CD14-positive monocyte (primary cell): ENCODE data around the gene STIM1. TPM values are rescaled to one million over a fixed set of nuclear protein-coding genes. Genes with fewer than 3 reads are reported as not detected.
A peak's percentile ranks its signal among the peaks of the same experiment; 100 is the strongest.

Experiments used
- DNase-seq, 3 donors: peaks; one replicate each; pipeline ENCODE4 v3.0.0-alpha.2; 2011 to 2022
- H2AFZ ChIP-seq: 2 replicates; pipeline ENCODE4 v1.6.0; 2012; ENCODE audit warnings: mild to moderate bottlenecking, low read depth, low read length, inconsistent platforms; ENCODE audit not compliant: insufficient read depth, poor library complexity, severe bottlenecking
- H3K27ac ChIP-seq, 2 donors: 1 replicate in 1 of 2; 2 replicates in 1 of 2; pipeline ENCODE4 v1.5.1; 2012 to 2013; ENCODE audit warnings: low read length in 2 of 2, control low read depth in 1 of 2, inconsistent platforms in 1 of 2, low read depth in 1 of 2, mild to moderate bottlenecking in 1 of 2
- H3K27me3 ChIP-seq, 2 donors: one replicate each; pipeline versions ENCODE4 v1.6.0 to v1.6.1; 2011 to 2013; ENCODE audit warnings: low read length in 2 of 2; ENCODE audit not compliant: control insufficient read depth in 2 of 2, insufficient read depth in 2 of 2
- H3K36me3 ChIP-seq, 2 donors: replicated peaks in 1 of 2; 1 replicate in 1 of 2; 2 replicates in 1 of 2; pipeline versions ENCODE4 v1.5.1 to v1.6.1; 2012 to 2013; ENCODE audit warnings: low read length in 2 of 2, control low read depth in 1 of 2, inconsistent platforms in 1 of 2, mild to moderate bottlenecking in 1 of 2; ENCODE audit not compliant: insufficient read depth in 2 of 2, control insufficient read depth in 1 of 2
- H3K4me1 ChIP-seq, 2 donors: 1 replicate in 1 of 2; 2 replicates in 1 of 2; pipeline versions ENCODE4 v1.5.1 to v1.6.1; 2012 to 2013; ENCODE audit warnings: low read length in 2 of 2, control low read depth in 1 of 2, inconsistent platforms in 1 of 2, mild to moderate bottlenecking in 1 of 2, moderate library complexity in 1 of 2; ENCODE audit not compliant: insufficient read depth in 2 of 2, control insufficient read depth in 1 of 2
- H3K4me2 ChIP-seq: replicated peaks from 2 replicates; pipeline ENCODE3; 2012; ENCODE audit warnings: low read length, moderate library complexity, mild to moderate bottlenecking; ENCODE audit not compliant: poor library complexity, severe bottlenecking; ENCODE audit errors: extremely low read depth
- H3K4me3 ChIP-seq, 3 experiments: fragments of 200-600 bp in 1 of 3; sonication (generic) in 1 of 3; replicated peaks in 1 of 3; 1 replicate in 2 of 3; 2 replicates in 1 of 3; pipeline ENCODE4 v1.5.1; 2011 to 2013; ENCODE audit warnings: low read length in 3 of 3, mild to moderate bottlenecking in 3 of 3, control low read depth in 2 of 3, low read depth in 2 of 3, inconsistent platforms in 1 of 3, moderate library complexity in 1 of 3
- H3K79me2 ChIP-seq: 2 replicates; pipeline ENCODE4 v1.6.0; 2012; ENCODE audit warnings: mild to moderate bottlenecking, control low read depth, inconsistent platforms, low read length, moderate library complexity; ENCODE audit not compliant: insufficient read depth
- H3K9ac ChIP-seq: 2 replicates; pipeline ENCODE4 v1.6.0; 2017; ENCODE audit warnings: low read length, mild to moderate bottlenecking; ENCODE audit not compliant: insufficient read depth, poor library complexity, severe bottlenecking
- H3K9me3 ChIP-seq, 2 donors: replicated peaks in 1 of 2; 1 replicate in 1 of 2; 2 replicates in 1 of 2; pipeline versions ENCODE4 v1.5.1 to v1.6.1; 2012 to 2013; ENCODE audit warnings: low read length in 2 of 2, control low read depth in 1 of 2; ENCODE audit not compliant: control insufficient read depth in 1 of 2, insufficient read depth in 1 of 2
- H4K20me1 ChIP-seq: 2 replicates; pipeline ENCODE4 v1.6.0; 2012; ENCODE audit warnings: mild to moderate bottlenecking, low read length, control low read depth, moderate library complexity; ENCODE audit not compliant: insufficient read depth
- H3K27ac Mint-ChIP-seq, 7 donors: one replicate each; pipeline ENCODE4 v1.8.0; 2020; ENCODE audit warnings: mild to moderate bottlenecking in 7 of 7, mixed read lengths in 7 of 7, moderate library complexity in 6 of 7, inconsistent platforms in 2 of 7
- H3K27me3 Mint-ChIP-seq, 3 donors: one replicate each; pipeline ENCODE4 v1.8.0; 2021 to 2022; ENCODE audit warnings: low read depth in 3 of 3, mild to moderate bottlenecking in 3 of 3, mixed read lengths in 3 of 3, moderate library complexity in 3 of 3, inconsistent platforms in 1 of 3
- H3K36me3 Mint-ChIP-seq, 2 donors: one replicate each; pipeline ENCODE4 v1.8.0; 2020; ENCODE audit warnings: mixed read lengths in 2 of 2, inconsistent platforms in 1 of 2, mild to moderate bottlenecking in 1 of 2
- H3K4me1 Mint-ChIP-seq: one replicate; pipeline ENCODE4 v1.8.0; 2020; ENCODE audit warnings: mild to moderate bottlenecking, mixed read lengths
- H3K4me3 Mint-ChIP-seq, 2 donors: one replicate each; pipeline ENCODE4 v1.8.0; 2020; ENCODE audit warnings: mild to moderate bottlenecking in 2 of 2, mixed read lengths in 2 of 2, moderate library complexity in 1 of 2
- H3K9me3 Mint-ChIP-seq, 7 donors: one replicate each; pipeline ENCODE4 v1.8.0; 2020 to 2022; ENCODE audit warnings: mixed read lengths in 7 of 7, mild to moderate bottlenecking in 6 of 7, moderate library complexity in 6 of 7, inconsistent platforms in 2 of 7
- WGBS: methylation state at CpG from one replicate; pipeline ENCODE4 v1.1.5; 2013; ENCODE audit warnings: missing lambda C conversion rate; ENCODE audit not compliant: insufficient coverage; 5-methylcytosine and 5-hydroxymethylcytosine counted together
- intact Hi-C, 2 donors: fragments of 100-400 bp; cut with micrococcal nuclease; formaldehyde crosslinking; loops; one replicate each; pipeline versions ENCODE4 v1.15.0 to v1.15.1; 2023
- polyA plus RNA-seq, 3 donors: library from polyadenylated mRNA; depleted of rRNA in 1 of 3; unstranded in 2 of 3; stranded (reverse) in 1 of 3; fragments of 300-500 nt in 2 of 3; fragments of >200 nt in 1 of 3; fragmentation: Illumina TruSeq in 2 of 3; gene quantifications; 1 replicate in 2 of 3; 2 replicates in 1 of 3; pipeline ENCODE4 v1.2.3, GENCODE V29; 2012 to 2021
- TF ChIP-seq, protein P1 (sequence below): fragments of 200-600 bp; IDR thresholded peaks from one replicate; pipeline ENCODE4 v1.8.0; 2022; ENCODE audit warnings: antibody characterized with exemption, mild to moderate bottlenecking

Gene STIM1
- polyA plus RNA-seq, 3 donors: 14.0 to 68.6 (median 21.0) TPM

DNA sequence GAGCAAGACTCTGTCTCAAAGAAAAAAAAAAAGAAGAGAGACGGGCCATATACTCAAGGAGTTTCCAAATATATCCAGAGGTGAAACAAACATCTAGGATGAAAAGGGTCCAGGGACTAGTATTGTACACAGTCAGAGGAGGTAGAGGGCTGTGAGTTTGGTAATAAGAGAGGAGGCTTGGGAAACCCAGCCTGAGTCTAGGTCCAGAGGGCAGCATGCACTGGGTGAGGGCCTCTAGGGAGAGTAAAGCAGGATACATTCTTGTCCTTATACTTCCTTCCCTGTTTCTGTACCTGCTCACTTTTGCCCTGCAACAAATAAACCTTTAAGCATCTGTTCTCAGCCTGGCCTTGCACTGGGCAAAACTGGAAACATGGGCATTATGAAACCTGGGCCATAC lies 31.5 kb downstream of the STIM1 start:
- Histone ChIP-seq H3K9ac (no peak overlapping the region), H3K27me3 (no peaks in the 10 kb centered on the region), H3K4me3 (no peak overlapping the region), H3K36me3 (no peaks in the 10 kb centered on the region), H2AFZ (no peak overlapping the region), H3K4me1 (peaks cover 19 to 50% of the 10 kb centered on the region in 2 donors), H3K27ac (peak overlapping the region in 1 of 2 donors; percentile 44), H4K20me1 (peaks cover 52% of the 10 kb centered on the region), H3K79me2 (peaks cover 100% of the 10 kb centered on the region), H3K9me3 (no peaks in the 10 kb centered on the region), H3K4me2 (no peak overlapping the region)
- 67% methylated on average over 1 of the region's 1 CpG for WGBS
- DNase-seq: no peak
- Mint-ChIP-seq H3K9me3 (no peaks in the 10 kb centered on the region), H3K4me3 (no peak overlapping the region), H3K36me3 (no peaks in the 10 kb centered on the region), H3K27me3 (peaks cover 0 to 1% (median 0%) of the 10 kb centered on the region in 3 donors), H3K4me1 (peaks cover 54% of the 10 kb centered on the region), H3K27ac (peak overlapping the region in 5 of 7 donors; percentile 33 to 65 (median 55))
- TF ChIP-seq, protein P1, sequence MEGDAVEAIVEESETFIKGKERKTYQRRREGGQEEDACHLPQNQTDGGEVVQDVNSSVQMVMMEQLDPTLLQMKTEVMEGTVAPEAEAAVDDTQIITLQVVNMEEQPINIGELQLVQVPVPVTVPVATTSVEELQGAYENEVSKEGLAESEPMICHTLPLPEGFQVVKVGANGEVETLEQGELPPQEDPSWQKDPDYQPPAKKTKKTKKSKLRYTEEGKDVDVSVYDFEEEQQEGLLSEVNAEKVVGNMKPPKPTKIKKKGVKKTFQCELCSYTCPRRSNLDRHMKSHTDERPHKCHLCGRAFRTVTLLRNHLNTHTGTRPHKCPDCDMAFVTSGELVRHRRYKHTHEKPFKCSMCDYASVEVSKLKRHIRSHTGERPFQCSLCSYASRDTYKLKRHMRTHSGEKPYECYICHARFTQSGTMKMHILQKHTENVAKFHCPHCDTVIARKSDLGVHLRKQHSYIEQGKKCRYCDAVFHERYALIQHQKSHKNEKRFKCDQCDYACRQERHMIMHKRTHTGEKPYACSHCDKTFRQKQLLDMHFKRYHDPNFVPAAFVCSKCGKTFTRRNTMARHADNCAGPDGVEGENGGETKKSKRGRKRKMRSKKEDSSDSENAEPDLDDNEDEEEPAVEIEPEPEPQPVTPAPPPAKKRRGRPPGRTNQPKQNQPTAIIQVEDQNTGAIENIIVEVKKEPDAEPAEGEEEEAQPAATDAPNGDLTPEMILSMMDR: no peak
- intact Hi-C loops: no loop called here

DNA sequence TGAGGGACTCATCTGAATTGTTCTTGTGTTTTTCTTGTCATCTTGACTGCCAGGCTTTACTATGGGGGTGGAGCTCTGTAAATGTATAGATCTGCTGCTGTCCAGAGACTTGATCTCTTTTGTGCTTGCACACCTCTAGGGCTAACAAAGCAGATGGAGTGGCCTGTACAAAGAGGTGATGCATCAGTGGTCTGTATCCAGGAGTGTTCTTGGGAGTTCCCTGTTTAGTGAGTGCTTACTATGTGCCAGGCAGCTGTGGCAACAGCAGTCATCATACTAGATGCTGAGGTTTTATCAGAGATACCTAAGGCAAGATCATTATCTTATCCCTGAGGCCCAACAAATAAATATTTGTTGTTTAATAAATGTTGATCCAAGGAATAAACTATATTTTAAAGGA lies 33.4 kb downstream of the STIM1 start:
- H3K4me1 Mint-ChIP-seq: peaks cover 63% of the 10 kb centered on the region
- peaks cover 5 to 6% of the 10 kb centered on the region in 2 donors for H3K36me3 Mint-ChIP-seq
- TF ChIP-seq, protein P1: no peak
- no peak overlapping the region for H3K27ac ChIP-seq
- intact Hi-C loops: no loop called here
- no peaks in the 10 kb centered on the region for H3K9me3 ChIP-seq
- no peak for DNase-seq
- H3K4me3 ChIP-seq: no peak overlapping the region
- no peak overlapping the region for H3K9ac ChIP-seq
- H3K27me3 ChIP-seq: no peaks in the 10 kb centered on the region
- peak overlapping the region in 2 of 7 donors; percentile 16 to 26 for H3K27ac Mint-ChIP-seq
- H3K4me1 ChIP-seq: peaks cover 32 to 51% of the 10 kb centered on the region in 2 donors
- H3K4me3 Mint-ChIP-seq: no peak overlapping the region
- no peaks in the 10 kb centered on the region for H3K36me3 ChIP-seq
- peaks cover 0 to 2% (median 0%) of the 10 kb centered on the region in 7 donors for H3K9me3 Mint-ChIP-seq
- H4K20me1 ChIP-seq: peaks cover 41% of the 10 kb centered on the region
- no peak overlapping the region for H3K4me2 ChIP-seq
- H3K79me2 ChIP-seq: peaks cover 98% of the 10 kb centered on the region
- H2AFZ ChIP-seq: no peak overlapping the region
- peaks cover 0 to 1% (median 0%) of the 10 kb centered on the region in 3 donors for H3K27me3 Mint-ChIP-seq
